Smooth muscle cell of the brain vasculature (primary cell): ENCODE results near the gene SLC38A10.
A peak's percentile ranks its signal among the peaks of the same experiment; 100 is the strongest.

ENCODE experiments used
- DNase-seq: peaks from one replicate; pipeline ENCODE4 v3.0.0-alpha.2; 2012; ENCODE audit warnings: low read depth, low spot score

Gene SLC38A10

GRCh38 chr17:81241648-81242420 lies 53.3 kb downstream of the SLC38A10 start:
- DNase-seq, result no peak

- DNase-seq, result no peak
These were observed 53.9 kb downstream of the SLC38A10 start for GRCh38 chr17:81241203-81241602.

- no peak for DNase-seq
These were observed 54.3 kb downstream of the SLC38A10 start for GRCh38 chr17:81240761-81241160.

- no peak for DNase-seq
These were observed 55.2 kb downstream of the SLC38A10 start for GRCh38 chr17:81239714-81240555.

- peak; percentile 99 for DNase-seq
These were observed 56.0 kb downstream of the SLC38A10 start, which contains the start of the genes NDUFAF8 and TEPSIN for GRCh38 chr17:81238815-81239713. Gene NDUFAF8, plus strand, starts transcription at chr17:81239318. Its CDS starts 46 bp downstream, at chr17:81239364. Gene TEPSIN, minus strand, starts transcription at chr17:81239055. Its CDS starts 22 bp downstream, at chr17:81239033.

- DNase-seq, result no peak
These were observed 56.7 kb downstream of the SLC38A10 start for GRCh38 chr17:81238490-81238814.

GRCh38 chr17:81237591-81238489 lies 57.3 kb downstream of the SLC38A10 start:
- no peak for DNase-seq

- no peak for DNase-seq
These were observed 58.3 kb downstream of the SLC38A10 start for GRCh38 chr17:81236784-81237183.

GRCh38 chr17:81235822-81236740 lies 59.0 kb downstream of the SLC38A10 start:
- DNase-seq, result no peak

GRCh38 chr17:81234940-81235821 lies 59.9 kb downstream of the SLC38A10 start:
- DNase-seq, result no peak

- no peak for DNase-seq
These were observed 60.6 kb downstream of the SLC38A10 start for GRCh38 chr17:81234506-81234855.

GRCh38 chr17:81233811-81234505 lies 61.1 kb downstream of the SLC38A10 start:
- DNase-seq, result no peak

- DNase-seq, result no peak
These were observed 61.8 kb downstream of the SLC38A10 start for GRCh38 chr17:81233316-81233715.

- no peak for DNase-seq
These were observed 62.4 kb downstream of the SLC38A10 start for GRCh38 chr17:81232616-81233241.

GRCh38 chr17:81231766-81232581 lies 63.1 kb downstream of the SLC38A10 start:
- DNase-seq, result no peak

- no peak for DNase-seq
These were observed 63.9 kb downstream of the SLC38A10 start for GRCh38 chr17:81231121-81231645.
